OCI-LY1 (cell line): Measurements from ENCODE around the gene RILP.

Source experiments
- CTCF ChIP-seq: fragments of 200-600 bp; sonication (generic), shearing (Covaris generic); IDR thresholded peaks from 2 replicates; pipeline ENCODE4 v1.5.1; 2017; ENCODE audit warnings: mild to moderate bottlenecking, antibody characterized with exemption, low read length, moderate library complexity, mixed read lengths
- EZH2 ChIP-seq: fragments of 200-600 bp; sonication (generic), shearing (Covaris generic); IDR thresholded peaks from 2 replicates; pipeline ENCODE4 v1.8.0; 2017; ENCODE audit warnings: borderline replicate concordance, mixed run types, mild to moderate bottlenecking, antibody characterized with exemption, low read length, moderate library complexity, mixed read lengths

- TF ChIP-seq CTCF (no peak), EZH2 (no peak)
These were observed 44.7 kb downstream of the RILP start for GRCh38 chr17:1604831-1605528.
